Cardiac fibroblast (primary cell): ENCODE results near the gene RPL29.

Experiments used
- DNase-seq, 2 donors: peaks; one replicate each; pipeline versions ENCODE4 v3.0.0 to v3.0.0-alpha.2; 2010; ENCODE audit warnings: low read depth in 2 of 2
- H3K4me3 ChIP-seq, 2 donors: replicated peaks in 1 of 2; 1 replicate in 1 of 2; 2 replicates in 1 of 2; pipeline ENCODE4 v1.5.1; 2011; ENCODE audit warnings: low read depth in 2 of 2, low read length in 2 of 2, mild to moderate bottlenecking in 2 of 2, moderate library complexity in 1 of 2
- TF ChIP-seq, protein P1 (sequence below): IDR thresholded peaks from one replicate; pipeline ENCODE4 v1.5.1; 2011; ENCODE audit warnings: low read depth, mild to moderate bottlenecking, low read length, inconsistent platforms

The RPL29 gene

DNA sequence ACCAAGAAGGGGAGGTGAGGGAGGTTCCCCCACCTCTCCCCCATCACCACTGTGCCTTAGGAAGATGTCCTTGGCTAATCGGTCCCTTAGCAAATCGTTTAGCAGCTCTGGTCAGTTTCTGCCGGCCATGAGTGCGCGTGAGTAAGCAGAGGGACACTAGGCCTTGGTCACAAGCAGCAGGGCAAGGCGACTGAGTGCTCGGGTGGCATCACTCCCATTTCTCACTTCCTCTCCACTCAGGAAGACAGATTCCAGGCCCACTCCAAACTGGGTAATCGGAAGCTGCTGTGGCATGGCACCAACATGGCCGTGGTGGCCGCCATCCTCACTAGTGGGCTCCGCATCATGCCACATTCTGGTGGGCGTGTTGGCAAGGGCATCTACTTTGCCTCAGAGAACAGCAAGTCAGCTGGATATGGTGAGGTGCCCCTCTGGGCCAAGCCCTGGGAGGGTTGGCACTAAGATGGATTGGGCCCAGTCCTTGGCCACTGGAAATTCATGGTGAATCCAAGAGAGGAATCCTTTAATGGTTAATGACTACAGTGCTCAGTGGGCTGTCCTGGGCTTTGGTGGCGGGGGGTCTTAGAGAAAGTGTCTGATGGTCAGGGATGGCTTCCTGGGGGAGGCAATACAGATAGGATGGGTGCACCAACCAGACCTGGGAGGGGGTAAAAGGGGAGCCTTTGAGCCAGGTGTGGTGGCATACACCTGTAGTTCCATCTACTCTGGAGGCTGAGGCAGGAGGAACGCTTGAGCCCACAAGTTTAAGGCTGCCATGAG is 49.6 kb downstream of the RPL29 start:
- H3K4me3 ChIP-seq = no peak overlapping the region
- DNase-seq = no peak
- TF ChIP-seq, protein P1, sequence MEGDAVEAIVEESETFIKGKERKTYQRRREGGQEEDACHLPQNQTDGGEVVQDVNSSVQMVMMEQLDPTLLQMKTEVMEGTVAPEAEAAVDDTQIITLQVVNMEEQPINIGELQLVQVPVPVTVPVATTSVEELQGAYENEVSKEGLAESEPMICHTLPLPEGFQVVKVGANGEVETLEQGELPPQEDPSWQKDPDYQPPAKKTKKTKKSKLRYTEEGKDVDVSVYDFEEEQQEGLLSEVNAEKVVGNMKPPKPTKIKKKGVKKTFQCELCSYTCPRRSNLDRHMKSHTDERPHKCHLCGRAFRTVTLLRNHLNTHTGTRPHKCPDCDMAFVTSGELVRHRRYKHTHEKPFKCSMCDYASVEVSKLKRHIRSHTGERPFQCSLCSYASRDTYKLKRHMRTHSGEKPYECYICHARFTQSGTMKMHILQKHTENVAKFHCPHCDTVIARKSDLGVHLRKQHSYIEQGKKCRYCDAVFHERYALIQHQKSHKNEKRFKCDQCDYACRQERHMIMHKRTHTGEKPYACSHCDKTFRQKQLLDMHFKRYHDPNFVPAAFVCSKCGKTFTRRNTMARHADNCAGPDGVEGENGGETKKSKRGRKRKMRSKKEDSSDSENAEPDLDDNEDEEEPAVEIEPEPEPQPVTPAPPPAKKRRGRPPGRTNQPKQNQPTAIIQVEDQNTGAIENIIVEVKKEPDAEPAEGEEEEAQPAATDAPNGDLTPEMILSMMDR = no peak

DNA sequence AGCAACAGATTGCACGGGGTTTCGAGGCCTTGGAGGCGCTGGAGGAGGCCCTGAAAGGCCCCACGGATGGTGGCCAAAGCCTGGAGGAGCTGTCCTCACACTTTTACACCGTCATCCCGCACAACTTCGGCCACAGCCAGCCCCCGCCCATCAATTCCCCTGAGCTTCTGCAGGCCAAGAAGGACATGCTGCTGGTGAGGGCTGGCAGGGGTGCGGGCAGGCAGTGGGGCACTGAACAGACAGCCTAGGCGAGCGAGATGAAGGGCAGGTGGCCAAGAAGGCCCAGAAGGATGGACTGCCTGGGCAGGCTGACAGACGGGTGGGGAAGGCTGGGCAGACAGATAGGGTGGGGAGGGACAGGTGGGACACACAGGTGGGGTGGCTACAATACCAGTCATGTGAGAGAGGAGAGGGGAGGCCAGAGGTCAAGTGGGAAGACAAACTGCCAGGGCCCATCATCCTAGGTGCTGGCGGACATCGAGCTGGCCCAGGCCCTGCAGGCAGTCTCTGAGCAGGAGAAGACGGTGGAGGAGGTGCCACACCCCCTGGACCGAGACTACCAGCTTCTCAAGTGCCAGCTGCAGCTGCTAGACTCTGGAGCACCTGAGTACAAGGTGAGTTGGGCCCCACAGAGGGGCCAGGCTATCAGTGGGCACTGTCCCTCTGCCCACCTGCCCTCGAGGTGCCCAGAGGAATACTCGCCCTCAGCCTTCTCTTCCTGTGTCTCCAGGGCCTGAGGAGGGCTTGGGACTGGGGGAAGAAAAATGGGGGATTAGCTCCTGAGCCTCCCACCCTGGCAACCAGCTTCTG is 50.5 kb downstream of the RPL29 start:
- H3K4me3 ChIP-seq = no peak overlapping the region
- TF ChIP-seq, protein P1 = no peak
- DNase-seq = no peak

DNA sequence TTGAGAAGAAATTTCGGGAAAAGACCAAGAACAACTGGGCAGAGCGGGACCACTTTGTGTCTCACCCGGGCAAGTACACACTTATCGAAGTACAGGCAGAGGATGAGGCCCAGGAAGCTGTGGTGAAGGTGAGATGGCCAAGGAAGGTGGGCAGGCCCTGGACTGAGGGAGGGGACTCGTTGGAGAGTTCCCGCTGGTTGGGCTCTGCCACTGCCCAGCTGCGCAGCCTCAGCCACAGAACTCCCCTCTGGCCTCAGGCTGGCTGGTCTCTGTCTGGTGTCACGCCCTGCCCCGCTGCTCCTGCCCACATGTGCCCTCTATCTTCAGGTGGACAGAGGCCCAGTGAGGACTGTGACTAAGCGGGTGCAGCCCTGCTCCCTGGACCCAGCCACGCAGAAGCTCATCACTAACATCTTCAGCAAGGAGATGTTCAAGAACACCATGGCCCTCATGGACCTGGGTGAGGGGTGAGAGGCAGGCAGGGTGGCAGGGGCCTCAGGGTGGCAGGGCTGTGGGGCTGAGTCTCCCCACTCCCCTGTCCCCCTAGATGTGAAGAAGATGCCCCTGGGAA is 51.2 kb downstream of the RPL29 start:
- TF ChIP-seq, protein P1 = no peak
- no peak overlapping the region for H3K4me3 ChIP-seq
- DNase-seq = no peak
